HUES64 (cell line): Measurements from ENCODE around the gene EIF1AX. TPM values are rescaled to one million over a fixed set of nuclear protein-coding genes. Genes with fewer than 3 reads are reported as not detected.
"Not testable (repeated sequence)": the region's sequence is repeated elsewhere in the genome, so short reads cannot be mapped to it uniquely, and the experiment has no call there.

ENCODE experiments used
- H3K27ac ChIP-seq: 2 replicates; pipeline ENCODE4 v1.7.0; 2013; ENCODE audit warnings: low read depth, low read length, inconsistent platforms
- H3K27me3 ChIP-seq: 2 replicates; pipeline ENCODE4 v1.6.1; 2013; ENCODE audit warnings: mild to moderate bottlenecking, low read length; ENCODE audit not compliant: insufficient read depth
- H3K36me3 ChIP-seq: 2 replicates; pipeline ENCODE4 v1.6.1; 2013; ENCODE audit warnings: mild to moderate bottlenecking, low read length; ENCODE audit not compliant: insufficient read depth
- H3K4me1 ChIP-seq: 2 replicates; pipeline ENCODE4 v1.6.1; 2013; ENCODE audit warnings: mild to moderate bottlenecking, low read length, moderate library complexity; ENCODE audit not compliant: insufficient read depth
- H3K4me3 ChIP-seq: 2 replicates; pipeline ENCODE4 v1.5.1; 2013; ENCODE audit warnings: mild to moderate bottlenecking, low read length, moderate library complexity
- H3K9ac ChIP-seq: 2 replicates; pipeline ENCODE4 v1.6.1; 2013; ENCODE audit warnings: mild to moderate bottlenecking, low read depth, low read length
- H3K9me3 ChIP-seq: 2 replicates; pipeline ENCODE4 v1.6.1; 2013; ENCODE audit warnings: low read depth, low read length; ENCODE audit not compliant: insufficient read depth
- WGBS: fragments of 150-250, 120-280 bp; methylation state at CpG from one replicate; pipeline ENCODE4 v1.1.7; 2013; ENCODE audit warnings: missing lambda C conversion rate; 5-methylcytosine and 5-hydroxymethylcytosine counted together
- polyA plus RNA-seq, 2 experiments: library from polyadenylated mRNA; stranded (reverse); fragments of 50-300 nt; gene quantifications; one replicate each; pipeline ENCODE4 v1.2.3, GENCODE V29; 2013

EIF1AX gene
- polyA plus RNA-seq (2013, experiment 1 of 2), result 135 TPM
- 109 TPM for polyA plus RNA-seq (2013, experiment 2 of 2)

GRCh38 chrX:20141281-20142220 lies at the start of gene EIF1AX:
EIF1AX (minus strand) TSS chrX:20141838; CDS start chrX:20141640, 198 bp downstream.
- Histone ChIP-seq H3K9ac (peak within 1 kb of the TSS; percentile 95), H3K9me3 (no peaks in the 10 kb centered on the region), H3K36me3 (peaks cover 36% of the 10 kb centered on the region), H3K4me1 (no peaks in the 10 kb centered on the region; the same call in 1 of the 2 replicates), H3K4me3 (peak within 1 kb of the TSS; percentile 94), H3K27ac (peak within 1 kb of the TSS; percentile 76), H3K27me3 (no peaks in the 10 kb centered on the region)
- under 1% methylated on average over 64 of the region's 82 CpGs for WGBS

GRCh38 chrX:20189171-20189570 lies 47.5 kb upstream of the EIF1AX start:
- Histone ChIP-seq H3K27me3 (no peaks in the 10 kb centered on the region), H3K9me3 (no peaks in the 10 kb centered on the region), H3K9ac (no peak overlapping the region), H3K27ac (no peak overlapping the region), H3K4me3 (no peak overlapping the region), H3K36me3 (peaks cover 46% of the 10 kb centered on the region), H3K4me1 (no peaks in the 10 kb centered on the region)

- H3K9ac ChIP-seq, result no peak overlapping the region
- no peaks in the 10 kb centered on the region for H3K4me1 ChIP-seq
- 97% methylated on average over 3 of the region's 3 CpGs for WGBS
- H3K9me3 ChIP-seq, result no peaks in the 10 kb centered on the region
- no peak overlapping the region for H3K4me3 ChIP-seq
- no peak overlapping the region for H3K27ac ChIP-seq
- H3K27me3 ChIP-seq, result no peaks in the 10 kb centered on the region
- peaks cover 20% of the 10 kb centered on the region for H3K36me3 ChIP-seq
Measured at GRCh38 chrX:20181598-20182329, 40.1 kb upstream of the EIF1AX start.

GRCh38 chrX:20177093-20177492 lies 35.5 kb upstream of the EIF1AX start:
- Histone ChIP-seq H3K36me3 (peaks cover 42% of the 10 kb centered on the region), H3K9ac (no peak overlapping the region), H3K27ac (no peak overlapping the region), H3K27me3 (no peaks in the 10 kb centered on the region), H3K4me3 (no peak overlapping the region), H3K4me1 (no peaks in the 10 kb centered on the region), H3K9me3 (no peaks in the 10 kb centered on the region)

GRCh38 chrX:20173856-20174255 lies 32.2 kb upstream of the EIF1AX start:
- Histone ChIP-seq H3K36me3 (peaks cover 61% of the 10 kb centered on the region), H3K27me3 (no peaks in the 10 kb centered on the region), H3K9me3 (no peaks in the 10 kb centered on the region), H3K27ac (no peak overlapping the region), H3K4me1 (no peaks in the 10 kb centered on the region), H3K4me3 (no peak overlapping the region), H3K9ac (no peak overlapping the region)
- WGBS, result 81% methylated on average over 2 of the region's 2 CpGs

- 94% methylated on average over 2 of the region's 2 CpGs for WGBS
- no peaks in the 10 kb centered on the region for H3K27me3 ChIP-seq
- no peaks in the 10 kb centered on the region for H3K4me1 ChIP-seq
- H3K36me3 ChIP-seq, result peaks cover 66% of the 10 kb centered on the region
- H3K4me3 ChIP-seq, result no peak overlapping the region
- H3K27ac ChIP-seq, result no peak overlapping the region
- H3K9ac ChIP-seq, result no peak overlapping the region
- no peaks in the 10 kb centered on the region for H3K9me3 ChIP-seq
Measured at GRCh38 chrX:20173313-20173712, 31.7 kb upstream of the EIF1AX start.

- Histone ChIP-seq H3K9me3 (no peaks in the 10 kb centered on the region), H3K9ac (no peak overlapping the region), H3K4me1 (no peaks in the 10 kb centered on the region), H3K27me3 (no peaks in the 10 kb centered on the region), H3K36me3 (peaks cover 76% of the 10 kb centered on the region), H3K4me3 (no peak overlapping the region), H3K27ac (no peak overlapping the region)
- 98% methylated on average over 3 of the region's 3 CpGs for WGBS
Measured at GRCh38 chrX:20171887-20172286, 30.2 kb upstream of the EIF1AX start.

- not testable (repeated sequence) for H3K9me3 ChIP-seq, H3K27me3 ChIP-seq, H3K4me1 ChIP-seq, H3K27ac ChIP-seq, H3K9ac ChIP-seq, H3K4me3 ChIP-seq
- peaks cover 41% of the 10 kb centered on the region for H3K36me3 ChIP-seq
Measured at GRCh38 chrX:20162516-20162915, 20.9 kb upstream of the EIF1AX start.

- Histone ChIP-seq H3K9me3 (no peaks in the 10 kb centered on the region), H3K27ac (no peak overlapping the region), H3K9ac (no peak overlapping the region), H3K36me3 (peaks cover 44% of the 10 kb centered on the region), H3K4me3 (no peak overlapping the region), H3K27me3 (no peaks in the 10 kb centered on the region), H3K4me1 (no peaks in the 10 kb centered on the region)
- 96% methylated on average over 4 of the region's 4 CpGs for WGBS
Measured at GRCh38 chrX:20159797-20160385, 18.3 kb upstream of the EIF1AX start.

- Histone ChIP-seq H3K36me3 (peaks cover 32% of the 10 kb centered on the region), H3K4me3 (no peak overlapping the region), H3K27ac (no peak overlapping the region), H3K9me3 (no peaks in the 10 kb centered on the region), H3K27me3 (no peaks in the 10 kb centered on the region), H3K4me1 (no peaks in the 10 kb centered on the region), H3K9ac (no peak overlapping the region)
- WGBS, result 97% methylated on average over 3 of the region's 3 CpGs
Measured at GRCh38 chrX:20151689-20152088, 10.1 kb upstream of the EIF1AX start.

- Histone ChIP-seq H3K36me3 (peaks cover 12% of the 10 kb centered on the region), H3K4me1 (no peaks in the 10 kb centered on the region), H3K4me3 (no peak overlapping the region), H3K9me3 (no peaks in the 10 kb centered on the region), H3K27me3 (no peaks in the 10 kb centered on the region), H3K9ac (no peak overlapping the region), H3K27ac (no peak overlapping the region)
- WGBS, result 100% methylated on average over 2 of the region's 2 CpGs
Measured at GRCh38 chrX:20149326-20149725, 7.7 kb upstream of the EIF1AX start.
